Natural killer cell (primary cell): Measurements from ENCODE around the gene SGCB. TPM values are rescaled to one million over a fixed set of nuclear protein-coding genes. Genes with fewer than 3 reads are reported as not detected.
A peak's percentile ranks its signal among the peaks of the same experiment; 100 is the strongest.

Source experiments
- ATAC-seq, 3 donors: fragments of 150-1000 bp in 2 of 3; fragments of 200-7000 bp in 1 of 3; cut with Tn5 transposase; 1 replicate in 1 of 3; 2 replicates in 2 of 3; pipeline ENCODE4 v1.10.0; 2021; ENCODE audit warnings: mild to moderate bottlenecking in 2 of 3, moderate library complexity in 2 of 3
- DNase-seq, 2 donors: peaks; one replicate each; pipeline versions ENCODE4 v3.0.0 to v3.0.0-alpha.2; 2013 to 2021; ENCODE audit warnings: mixed read lengths in 1 of 2
- H3K27ac ChIP-seq: one replicate; pipeline ENCODE4 v1.5.1; 2013; ENCODE audit warnings: mild to moderate bottlenecking, low read length
- H3K27me3 ChIP-seq: one replicate; pipeline ENCODE4 v1.6.1; 2013; ENCODE audit warnings: low read length; ENCODE audit not compliant: control insufficient read depth, insufficient read depth
- H3K36me3 ChIP-seq: one replicate; pipeline ENCODE4 v1.6.1; 2013; ENCODE audit warnings: low read length; ENCODE audit not compliant: control insufficient read depth, insufficient read depth
- H3K4me1 ChIP-seq: one replicate; pipeline ENCODE4 v1.6.1; 2013; ENCODE audit warnings: low read length; ENCODE audit not compliant: control insufficient read depth, insufficient read depth
- H3K4me3 ChIP-seq: one replicate; pipeline ENCODE4 v1.5.1; 2013; ENCODE audit warnings: low read length
- H3K9me3 ChIP-seq: one replicate; pipeline ENCODE4 v1.6.1; 2013; ENCODE audit warnings: low read length; ENCODE audit not compliant: control insufficient read depth, insufficient read depth
- H3K27ac Mint-ChIP-seq, 2 donors: one replicate each; pipeline ENCODE4 v1.8.0; 2022; ENCODE audit warnings: mild to moderate bottlenecking in 2 of 2, mixed read lengths in 2 of 2, moderate library complexity in 1 of 2
- H3K27me3 Mint-ChIP-seq, 2 donors: one replicate each; pipeline ENCODE4 v1.8.0; 2022; ENCODE audit warnings: low read depth in 2 of 2, mixed read lengths in 2 of 2
- H3K36me3 Mint-ChIP-seq: one replicate; pipeline ENCODE4 v1.8.0; 2022; ENCODE audit warnings: mixed read lengths
- H3K4me1 Mint-ChIP-seq, 2 donors: one replicate each; pipeline ENCODE4 v1.8.0; 2022; ENCODE audit warnings: mixed read lengths in 2 of 2
- H3K4me3 Mint-ChIP-seq: one replicate; pipeline ENCODE4 v1.8.0; 2022; ENCODE audit warnings: mild to moderate bottlenecking, moderate library complexity, mixed read lengths
- H3K9me3 Mint-ChIP-seq, 2 donors: one replicate each; pipeline ENCODE4 v1.8.0; 2022; ENCODE audit warnings: mixed read lengths in 2 of 2
- CTCF ChIP-seq: fragments of 200-600 bp; IDR thresholded peaks from one replicate; pipeline ENCODE4 v1.8.0; 2022; ENCODE audit warnings: antibody characterized with exemption
- WGBS: methylation state at CpG from one replicate; pipeline ENCODE4 v1.1.7; 2013; ENCODE audit warnings: missing lambda C conversion rate; ENCODE audit not compliant: insufficient coverage; 5-methylcytosine and 5-hydroxymethylcytosine counted together
- intact Hi-C: fragments of 100-400 bp; cut with micrococcal nuclease; formaldehyde crosslinking; loops from one replicate; pipeline ENCODE4 v1.14.2; 2022
- total RNA-seq, 4 donors: library from RNA; stranded (reverse); fragments of 120-200 nt in 1 of 4; gene quantifications; one replicate each; pipeline versions ENCODE4 v1.2.3 to v1.2.4, GENCODE V29; 2013 to 2022

SGCB gene
- total RNA-seq, 3 donors from 2014 or later (not counting 1 experiment from before 2014, with no cell fraction given) = 0.14 to 1.6 (median 0.68) TPM

- 100% methylated on average over 1 of the region's 1 CpG for WGBS
- H3K4me3 ChIP-seq = no peak overlapping the region
- no peaks in the 10 kb centered on the region for H3K36me3 ChIP-seq
- ATAC-seq = no peak
- Mint-ChIP-seq H3K27ac (no peak overlapping the region), H3K36me3 (peaks cover 5% of the 10 kb centered on the region), H3K4me3 (no peak overlapping the region), H3K9me3 (no peaks in the 10 kb centered on the region), H3K4me1 (no peaks in the 10 kb centered on the region), H3K27me3 (peaks cover 11 to 22% of the 10 kb centered on the region in 2 donors)
- H3K27ac ChIP-seq = no peak overlapping the region
- no peaks in the 10 kb centered on the region for H3K9me3 ChIP-seq
- no peak for DNase-seq
- peaks cover 7% of the 10 kb centered on the region for H3K27me3 ChIP-seq
- no peaks in the 10 kb centered on the region for H3K4me1 ChIP-seq
- intact Hi-C loops = no loop called here
- TF ChIP-seq CTCF = no peak
These were observed 6.9 kb upstream of the SGCB start for GRCh38 chr4:52045028-52045427.

- peak in 1 of 3 donors; percentile 35 for ATAC-seq
- Mint-ChIP-seq H3K36me3 (no peaks in the 10 kb centered on the region), H3K27me3 (peaks cover 34 to 47% of the 10 kb centered on the region in 2 donors), H3K27ac (no peak overlapping the region), H3K4me1 (peaks cover 10 to 14% of the 10 kb centered on the region in 2 donors), H3K4me3 (peak overlapping the region; percentile 89), H3K9me3 (no peaks in the 10 kb centered on the region)
- Histone ChIP-seq H3K27ac (no peak overlapping the region), H3K36me3 (no peaks in the 10 kb centered on the region), H3K4me3 (peak overlapping the region; percentile 34), H3K27me3 (peaks cover 3% of the 10 kb centered on the region), H3K4me1 (peaks cover 8% of the 10 kb centered on the region), H3K9me3 (no peaks in the 10 kb centered on the region)
- TF ChIP-seq CTCF = no peak
- DNase-seq = peak in 1 of 2 donors; percentile 37
- 2% methylated on average over 25 of the region's 25 CpGs for WGBS
- intact Hi-C loops = no loop called here
These were observed 403 bp downstream of the SGCB start for GRCh38 chr4:52037689-52038102.

- Histone ChIP-seq H3K36me3 (no peaks in the 10 kb centered on the region), H3K9me3 (no peaks in the 10 kb centered on the region), H3K27me3 (peaks cover 3% of the 10 kb centered on the region), H3K4me1 (peaks cover 8% of the 10 kb centered on the region), H3K4me3 (no peak overlapping the region), H3K27ac (no peak overlapping the region)
- ATAC-seq (no peak), DNase-seq (no peak)
- no peak for TF ChIP-seq CTCF
- Mint-ChIP-seq H3K4me3 (peak overlapping the region; percentile 89), H3K27ac (no peak overlapping the region), H3K4me1 (peaks cover 10 to 14% of the 10 kb centered on the region in 2 donors), H3K9me3 (no peaks in the 10 kb centered on the region), H3K27me3 (peaks cover 32 to 47% of the 10 kb centered on the region in 2 donors), H3K36me3 (no peaks in the 10 kb centered on the region)
- WGBS = 98% methylated on average over 4 of the region's 7 CpGs
- intact Hi-C loops = no loop called here
These were observed 1.1 kb downstream of the SGCB start for GRCh38 chr4:52036886-52037530.

- intact Hi-C loops = no loop called here
- no peak overlapping the region for H3K4me3 ChIP-seq
- no peaks in the 10 kb centered on the region for H3K9me3 ChIP-seq
- WGBS = no CpG with 5 or more reads among the region's 2 CpGs
- DNase-seq = no peak
- H3K27ac Mint-ChIP-seq = no peak overlapping the region
- no peak for TF ChIP-seq CTCF
- no peak overlapping the region for H3K27ac ChIP-seq
- H3K9me3 Mint-ChIP-seq = no peaks in the 10 kb centered on the region
- H3K27me3 Mint-ChIP-seq = peaks cover 23 to 47% of the 10 kb centered on the region in 2 donors
- H3K4me1 ChIP-seq = peaks cover 8% of the 10 kb centered on the region
- H3K4me3 Mint-ChIP-seq = no peak overlapping the region
- H3K36me3 Mint-ChIP-seq = no peaks in the 10 kb centered on the region
- peaks cover 10 to 14% of the 10 kb centered on the region in 2 donors for H3K4me1 Mint-ChIP-seq
- ATAC-seq = no peak
- H3K36me3 ChIP-seq = no peaks in the 10 kb centered on the region
- H3K27me3 ChIP-seq = no peaks in the 10 kb centered on the region
These were observed 2.9 kb downstream of the SGCB start for GRCh38 chr4:52035190-52035589.
